Breast epithelium (tissue), 3 donors: ENCODE results near the gene COL6A2.

Experiments
- CTCF ChIP-seq, 3 donors: fragments of 450-650 bp; IDR thresholded peaks; one replicate each; pipeline ENCODE4 v1.5.1; 2016 to 2017; ENCODE audit warnings: antibody characterized with exemption in 3 of 3, mild to moderate bottlenecking in 3 of 3, moderate library complexity in 3 of 3
- POLR2A ChIP-seq: fragments of 450-650 bp; IDR thresholded peaks from one replicate; pipeline ENCODE4 v1.6.1; 2016; ENCODE audit warnings: antibody characterized with exemption, mild to moderate bottlenecking, moderate library complexity
- POLR2AphosphoS5 ChIP-seq, 3 donors: sonication (generic); formaldehyde crosslinking; IDR thresholded peaks; one replicate each; pipeline ENCODE4 v1.6.1; 2017; ENCODE audit warnings: antibody characterized with exemption in 3 of 3

DNA sequence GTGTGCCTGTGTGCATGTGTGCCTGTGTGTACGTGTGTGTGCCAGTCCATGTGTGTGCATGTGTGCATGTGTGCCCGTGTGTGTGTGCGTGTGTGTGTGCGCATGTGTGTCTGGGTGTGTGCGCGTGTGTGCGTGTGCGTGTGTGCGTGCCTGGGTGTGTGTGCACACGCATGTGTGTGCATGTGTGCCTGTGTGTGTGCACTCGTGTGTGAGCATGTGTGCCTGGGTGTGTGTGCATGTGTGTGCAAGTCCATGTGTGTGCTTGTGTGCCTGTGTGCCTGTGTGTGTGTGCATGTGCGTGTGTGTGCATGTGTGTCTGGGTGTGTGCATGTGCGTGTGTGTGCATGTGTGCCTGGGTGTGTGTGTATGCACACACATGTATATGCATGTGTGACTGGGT lies 28.7 kb upstream of the COL6A2 start:
- TF ChIP-seq POLR2A: no peak
- no peak for TF ChIP-seq CTCF (IDR thresholded peaks at IDR 0.05)
- TF ChIP-seq POLR2AphosphoS5 (IDR thresholded peaks at IDR 0.05): no peak
